Naive thymus-derived CD4-positive, alpha-beta T cell (primary cell): ENCODE measurements around the gene PDPR. TPM values are rescaled to one million over a fixed set of nuclear protein-coding genes. Genes with fewer than 3 reads are reported as not detected.
"Not testable (repeated sequence)": the region's sequence is repeated elsewhere in the genome, so short reads cannot be mapped to it uniquely, and the experiment has no call there.

Experiments used
- ATAC-seq: fragments of 150-1000 bp; cut with Tn5 transposase; 2 replicates; pipeline ENCODE4 v1.10.0; 2021; ENCODE audit warnings: mild to moderate bottlenecking, moderate library complexity
- CTCF ChIA-PET: fragments of 350-600 bp; sonication (Branson Sonifier 250); formaldehyde crosslinking; loops from one replicate; lab custom pipeline; 2021; ENCODE audit warnings: antibody characterized with exemption; lab: Charles Lee
- POLR2A ChIA-PET: fragments of 350-600 bp; sonication (Branson Sonifier 250); formaldehyde crosslinking; loops from one replicate; lab custom pipeline; 2021; ENCODE audit warnings: antibody characterized with exemption, inconsistent platforms; lab: Charles Lee
- DNase-seq, 9 donors: peaks; one replicate each; pipeline versions ENCODE4 v3.0.0 to v3.0.0-alpha.2; 2020 to 2022; ENCODE audit warnings: mixed read lengths in 1 of 9
- H3K27ac ChIP-seq: one replicate; pipeline ENCODE4 v1.7.0; 2013; ENCODE audit warnings: mild to moderate bottlenecking, low read depth, low read length, moderate library complexity
- H3K27me3 ChIP-seq, 2 donors: one replicate each; pipeline ENCODE4 v1.7.0; 2013; ENCODE audit warnings: low read length in 2 of 2, mild to moderate bottlenecking in 2 of 2, moderate library complexity in 2 of 2; ENCODE audit not compliant: control insufficient read depth in 2 of 2, insufficient read depth in 2 of 2
- H3K36me3 ChIP-seq, 3 experiments: 1 replicate in 2 of 3; 2 replicates in 1 of 3; pipeline ENCODE4 v1.7.0; 2013; ENCODE audit warnings: low read length in 3 of 3, mild to moderate bottlenecking in 3 of 3, moderate library complexity in 1 of 3; ENCODE audit not compliant: insufficient read depth in 3 of 3, control insufficient read depth in 2 of 3
- H3K4me1 ChIP-seq, 2 donors: one replicate each; pipeline ENCODE4 v1.7.0; 2013; ENCODE audit warnings: low read length in 2 of 2, mild to moderate bottlenecking in 2 of 2, moderate library complexity in 1 of 2; ENCODE audit not compliant: control insufficient read depth in 2 of 2, insufficient read depth in 2 of 2
- H3K4me3 ChIP-seq: 2 replicates; pipeline ENCODE4 v1.7.0; 2013; ENCODE audit warnings: mild to moderate bottlenecking, low read length
- H3K9me3 ChIP-seq, 3 experiments: 1 replicate in 2 of 3; 2 replicates in 1 of 3; pipeline ENCODE4 v1.7.0; 2013; ENCODE audit warnings: low read length in 3 of 3; ENCODE audit not compliant: control insufficient read depth in 2 of 3
- H3K27ac Mint-ChIP-seq, 9 donors: one replicate each; pipeline ENCODE4 v1.8.0; 2020 to 2022; ENCODE audit warnings: mixed read lengths in 9 of 9, mild to moderate bottlenecking in 8 of 9, moderate library complexity in 5 of 9, inconsistent platforms in 2 of 9
- H3K27me3 Mint-ChIP-seq, 5 donors: one replicate each; pipeline ENCODE4 v1.8.0; 2021 to 2022; ENCODE audit warnings: mixed read lengths in 5 of 5, mild to moderate bottlenecking in 1 of 5
- H3K36me3 Mint-ChIP-seq, 5 donors: one replicate each; pipeline ENCODE4 v1.8.0; 2020 to 2022; ENCODE audit warnings: mixed read lengths in 5 of 5, mild to moderate bottlenecking in 3 of 5, inconsistent platforms in 1 of 5
- H3K4me1 Mint-ChIP-seq, 7 donors: one replicate each; pipeline ENCODE4 v1.8.0; 2020 to 2022; ENCODE audit warnings: mixed read lengths in 7 of 7, mild to moderate bottlenecking in 3 of 7, inconsistent platforms in 1 of 7
- H3K4me3 Mint-ChIP-seq, 10 donors: one replicate each; pipeline ENCODE4 v1.8.0; 2020 to 2022; ENCODE audit warnings: mild to moderate bottlenecking in 10 of 10, mixed read lengths in 10 of 10, moderate library complexity in 6 of 10, inconsistent platforms in 2 of 10
- H3K9me3 Mint-ChIP-seq, 11 donors: one replicate each; pipeline ENCODE4 v1.8.0; 2020 to 2022; ENCODE audit warnings: mixed read lengths in 11 of 11, mild to moderate bottlenecking in 4 of 11, inconsistent platforms in 1 of 11, moderate library complexity in 1 of 11
- intact Hi-C, 2 donors: fragments of 100-400 bp; cut with micrococcal nuclease; formaldehyde crosslinking; loops; one replicate each; pipeline ENCODE4 v1.15.1; 2023
- polyA plus RNA-seq, 2 donors: library from polyadenylated mRNA; unstranded; fragments of 300-500 nt; fragmentation: Illumina TruSeq; gene quantifications; one replicate each; pipeline ENCODE4 v1.2.3, GENCODE V29; 2021
- total RNA-seq, 6 experiments: library from RNA in 5 of 6; stranded (reverse) in 5 of 6; gene quantifications; 1 replicate in 5 of 6; 2 replicates in 1 of 6; pipeline ENCODE4 v1.2.3 and lab custom pipeline; 2021 to 2026

Gene PDPR
- total and polyA plus RNA-seq, 7 experiments from 2014 or later = 6.0 to 42.8 (median 37.5) TPM

GRCh38 chr16:70081219-70081618 lies 32.9 kb upstream of the PDPR start:
- H3K4me3 ChIP-seq, H3K27me3 Mint-ChIP-seq, H3K9me3 Mint-ChIP-seq, H3K4me1 Mint-ChIP-seq, POLR2A ChIA-PET, H3K27ac ChIP-seq, H3K4me1 ChIP-seq, H3K9me3 ChIP-seq, ATAC-seq, H3K27ac Mint-ChIP-seq, H3K4me3 Mint-ChIP-seq, DNase-seq, H3K27me3 ChIP-seq, CTCF ChIA-PET, H3K36me3 Mint-ChIP-seq, H3K36me3 ChIP-seq, intact Hi-C loops: not testable (repeated sequence)

- H3K4me1 ChIP-seq, H3K27ac ChIP-seq, intact Hi-C loops, H3K4me1 Mint-ChIP-seq, H3K9me3 Mint-ChIP-seq, H3K36me3 ChIP-seq, ATAC-seq, CTCF ChIA-PET, H3K27me3 Mint-ChIP-seq, H3K4me3 ChIP-seq, H3K36me3 Mint-ChIP-seq, H3K4me3 Mint-ChIP-seq, H3K9me3 ChIP-seq, H3K27ac Mint-ChIP-seq, H3K27me3 ChIP-seq, DNase-seq, POLR2A ChIA-PET: not testable (repeated sequence)
Observed at GRCh38 chr16:70083931-70084330, 30.2 kb upstream of the PDPR start.

- H3K36me3 Mint-ChIP-seq, H3K27ac ChIP-seq, POLR2A ChIA-PET, ATAC-seq, H3K36me3 ChIP-seq, H3K9me3 ChIP-seq, H3K4me1 ChIP-seq, H3K9me3 Mint-ChIP-seq, H3K27me3 Mint-ChIP-seq, H3K27ac Mint-ChIP-seq, H3K27me3 ChIP-seq, H3K4me1 Mint-ChIP-seq, intact Hi-C loops, H3K4me3 ChIP-seq, DNase-seq, H3K4me3 Mint-ChIP-seq, CTCF ChIA-PET: not testable (repeated sequence)
Observed at GRCh38 chr16:70088160-70088559, 26.0 kb upstream of the PDPR start.

GRCh38 chr16:70088877-70089276 lies 25.3 kb upstream of the PDPR start:
- H3K4me3 Mint-ChIP-seq, CTCF ChIA-PET, H3K27me3 ChIP-seq, DNase-seq, H3K27ac ChIP-seq, H3K4me1 Mint-ChIP-seq, POLR2A ChIA-PET, intact Hi-C loops, H3K4me3 ChIP-seq, H3K4me1 ChIP-seq, H3K9me3 ChIP-seq, H3K36me3 ChIP-seq, H3K36me3 Mint-ChIP-seq, H3K9me3 Mint-ChIP-seq, ATAC-seq, H3K27ac Mint-ChIP-seq: not testable (repeated sequence)
- H3K27me3 Mint-ChIP-seq = peaks cover 0 to 11% (median 0%) of the 10 kb centered on the region in 5 donors

- CTCF ChIA-PET, H3K27me3 ChIP-seq, POLR2A ChIA-PET, H3K9me3 Mint-ChIP-seq, H3K4me1 ChIP-seq, H3K36me3 ChIP-seq, H3K36me3 Mint-ChIP-seq, H3K9me3 ChIP-seq, intact Hi-C loops, H3K4me1 Mint-ChIP-seq, H3K4me3 Mint-ChIP-seq, H3K4me3 ChIP-seq, H3K27ac ChIP-seq, H3K27ac Mint-ChIP-seq, ATAC-seq, DNase-seq: not testable (repeated sequence)
- peaks cover 0 to 11% (median 0%) of the 10 kb centered on the region in 5 donors for H3K27me3 Mint-ChIP-seq
Observed at GRCh38 chr16:70089289-70089688, 24.8 kb upstream of the PDPR start.

GRCh38 chr16:70091104-70091503 lies 23.0 kb upstream of the PDPR start:
- H3K27me3 ChIP-seq, H3K9me3 Mint-ChIP-seq, DNase-seq, intact Hi-C loops, H3K27ac Mint-ChIP-seq, H3K36me3 ChIP-seq, H3K9me3 ChIP-seq, H3K4me1 Mint-ChIP-seq, CTCF ChIA-PET, H3K4me3 Mint-ChIP-seq, H3K4me3 ChIP-seq, H3K27ac ChIP-seq, ATAC-seq, POLR2A ChIA-PET, H3K36me3 Mint-ChIP-seq, H3K4me1 ChIP-seq: not testable (repeated sequence)
- peaks cover 0 to 19% (median 0%) of the 10 kb centered on the region in 5 donors for H3K27me3 Mint-ChIP-seq

GRCh38 chr16:70094096-70094495 lies 20.0 kb upstream of the PDPR start:
- H3K4me1 Mint-ChIP-seq, H3K4me1 ChIP-seq, H3K36me3 Mint-ChIP-seq, H3K27ac Mint-ChIP-seq, CTCF ChIA-PET, POLR2A ChIA-PET, H3K27ac ChIP-seq, H3K4me3 ChIP-seq, H3K9me3 ChIP-seq, H3K9me3 Mint-ChIP-seq, ATAC-seq, intact Hi-C loops, DNase-seq, H3K36me3 ChIP-seq, H3K4me3 Mint-ChIP-seq, H3K27me3 ChIP-seq: not testable (repeated sequence)
- H3K27me3 Mint-ChIP-seq = peaks cover 0 to 14% (median 0%) of the 10 kb centered on the region in 5 donors
